Lung (tissue), 12 donors: ENCODE data around the gene STRADB. TPM values are rescaled to one million over a fixed set of nuclear protein-coding genes. Genes with fewer than 3 reads are reported as not detected.
A peak's percentile ranks its signal among the peaks of the same experiment; 100 is the strongest.
"Not testable (repeated sequence)": the region's sequence is repeated elsewhere in the genome, so short reads cannot be mapped to it uniquely, and the experiment has no call there.

Experiments used
- ATAC-seq: fragments of 200-7000 bp; cut with Tn5 transposase; one replicate; pipeline ENCODE4 v1.9.1; 2020; ENCODE audit warnings: moderate number of reproducible peaks; ENCODE audit not compliant: insufficient read depth, low FRiP score
- DNase-seq, 3 donors: peaks; one replicate each; pipeline ENCODE4 v3.0.0-alpha.2; 2013 to 2017
- H3K27ac ChIP-seq, 2 donors: one replicate each; pipeline ENCODE4 v1.5.1; 2013; ENCODE audit warnings: mild to moderate bottlenecking in 2 of 2, moderate library complexity in 2 of 2, control low read depth in 1 of 2, inconsistent platforms in 1 of 2, low read depth in 1 of 2, low read length in 1 of 2
- H3K27me3 ChIP-seq, 3 donors: one replicate each; pipeline ENCODE4 v1.5.1; 2013; ENCODE audit warnings: low read length in 2 of 3; ENCODE audit not compliant: control insufficient read depth in 3 of 3, insufficient read depth in 3 of 3
- H3K36me3 ChIP-seq, 4 donors: one replicate each; pipeline ENCODE4 v1.5.1; 2013; ENCODE audit warnings: low read length in 4 of 4, mild to moderate bottlenecking in 1 of 4, moderate library complexity in 1 of 4; ENCODE audit not compliant: control insufficient read depth in 4 of 4, insufficient read depth in 4 of 4
- H3K4me1 ChIP-seq, 5 donors: one replicate each; pipeline ENCODE4 v1.5.1; 2013; ENCODE audit warnings: low read length in 5 of 5, mild to moderate bottlenecking in 2 of 5, moderate library complexity in 1 of 5; ENCODE audit not compliant: control insufficient read depth in 5 of 5, insufficient read depth in 5 of 5
- H3K4me3 ChIP-seq: one replicate; pipeline ENCODE4 v1.5.1; 2013; ENCODE audit warnings: mild to moderate bottlenecking, control low read depth, moderate library complexity
- H3K9ac ChIP-seq, 2 donors: one replicate each; pipeline ENCODE4 v1.5.1; 2013; ENCODE audit warnings: low read length in 2 of 2, control low read depth in 1 of 2; ENCODE audit not compliant: insufficient read depth in 1 of 2
- H3K9me3 ChIP-seq, 4 donors: one replicate each; pipeline ENCODE4 v1.5.1; 2013; ENCODE audit warnings: low read length in 3 of 4, mild to moderate bottlenecking in 1 of 4, moderate library complexity in 1 of 4; ENCODE audit not compliant: control insufficient read depth in 4 of 4, insufficient read depth in 3 of 4
- WGBS, 2 donors: extraction: QIAGEN DNeasy Blood & Tissue Kit; methylation state at CpG; one replicate each; pipeline ENCODE4 v1.1.7; 2013; 5-methylcytosine and 5-hydroxymethylcytosine counted together
- polyA plus RNA-seq, 2 donors: library from polyadenylated mRNA; stranded (reverse); fragments of 200-250 nt; gene quantifications; one replicate each; pipeline ENCODE4 v1.2.1, GENCODE V29; 2013
- total RNA-seq, 2 donors: library from RNA; depleted of rRNA in 1 of 2; stranded (reverse); fragments of >200 nt in 1 of 2; gene quantifications; one replicate each; pipeline ENCODE4 v1.2.1, GENCODE V29; 2014 to 2021
- TF ChIP-seq, protein P1 (sequence below): IDR thresholded peaks from 2 replicates; pipeline ENCODE4 v1.5.1; 2012; ENCODE audit warnings: mild to moderate bottlenecking; ENCODE audit errors: control extremely low read depth, extremely low read depth
- donor health status: control.
- donor health status: control.
- donor health status: Bipolar disorder and iron deficiency.
- donor health status: healthy.
- donor health status: DM: yes; HTN: yes; CAD: no.

STRADB gene
- total and polyA plus RNA-seq, 4 donors: 10.3 to 58.6 (median 16.8) TPM

GRCh38 chr2:201472411-201472810 lies 20.9 kb downstream of the STRADB start:
- ATAC-seq: no peak
- H3K4me1 ChIP-seq: peaks cover 0 to 5% (median 0%) of the 10 kb centered on the region in 5 donors
- DNase-seq: no peak
- no peaks in the 10 kb centered on the region for H3K27me3 ChIP-seq
- TF ChIP-seq, protein P1, sequence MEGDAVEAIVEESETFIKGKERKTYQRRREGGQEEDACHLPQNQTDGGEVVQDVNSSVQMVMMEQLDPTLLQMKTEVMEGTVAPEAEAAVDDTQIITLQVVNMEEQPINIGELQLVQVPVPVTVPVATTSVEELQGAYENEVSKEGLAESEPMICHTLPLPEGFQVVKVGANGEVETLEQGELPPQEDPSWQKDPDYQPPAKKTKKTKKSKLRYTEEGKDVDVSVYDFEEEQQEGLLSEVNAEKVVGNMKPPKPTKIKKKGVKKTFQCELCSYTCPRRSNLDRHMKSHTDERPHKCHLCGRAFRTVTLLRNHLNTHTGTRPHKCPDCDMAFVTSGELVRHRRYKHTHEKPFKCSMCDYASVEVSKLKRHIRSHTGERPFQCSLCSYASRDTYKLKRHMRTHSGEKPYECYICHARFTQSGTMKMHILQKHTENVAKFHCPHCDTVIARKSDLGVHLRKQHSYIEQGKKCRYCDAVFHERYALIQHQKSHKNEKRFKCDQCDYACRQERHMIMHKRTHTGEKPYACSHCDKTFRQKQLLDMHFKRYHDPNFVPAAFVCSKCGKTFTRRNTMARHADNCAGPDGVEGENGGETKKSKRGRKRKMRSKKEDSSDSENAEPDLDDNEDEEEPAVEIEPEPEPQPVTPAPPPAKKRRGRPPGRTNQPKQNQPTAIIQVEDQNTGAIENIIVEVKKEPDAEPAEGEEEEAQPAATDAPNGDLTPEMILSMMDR: no peak
- H3K9ac ChIP-seq: no peak overlapping the region
- H3K36me3 ChIP-seq: peaks cover 7 to 61% (median 26%) of the 10 kb centered on the region in 4 donors
- H3K9me3 ChIP-seq: no peaks in the 10 kb centered on the region
- H3K27ac ChIP-seq: no peak overlapping the region
- 87 to 92% methylated on average over 3 of the region's 3 CpGs for WGBS, 2 donors
- no peak overlapping the region for H3K4me3 ChIP-seq

- no peak overlapping the region for H3K4me3 ChIP-seq
- H3K36me3 ChIP-seq: peaks cover 4 to 18% (median 12%) of the 10 kb centered on the region in 4 donors
- DNase-seq (no peak), ATAC-seq (no peak)
- H3K9ac ChIP-seq: no peak overlapping the region
- no peak overlapping the region for H3K27ac ChIP-seq
- 96% methylated on average over 4 of the region's 4 CpGs for WGBS, 2 donors
- TF ChIP-seq, protein P1: no peak
- peaks cover 0 to 4% (median 0%) of the 10 kb centered on the region in 4 donors for H3K9me3 ChIP-seq
- no peaks in the 10 kb centered on the region for H3K4me1 ChIP-seq
- no peaks in the 10 kb centered on the region for H3K27me3 ChIP-seq
These were observed 31.0 kb downstream of the STRADB start for GRCh38 chr2:201482543-201482942.

DNA sequence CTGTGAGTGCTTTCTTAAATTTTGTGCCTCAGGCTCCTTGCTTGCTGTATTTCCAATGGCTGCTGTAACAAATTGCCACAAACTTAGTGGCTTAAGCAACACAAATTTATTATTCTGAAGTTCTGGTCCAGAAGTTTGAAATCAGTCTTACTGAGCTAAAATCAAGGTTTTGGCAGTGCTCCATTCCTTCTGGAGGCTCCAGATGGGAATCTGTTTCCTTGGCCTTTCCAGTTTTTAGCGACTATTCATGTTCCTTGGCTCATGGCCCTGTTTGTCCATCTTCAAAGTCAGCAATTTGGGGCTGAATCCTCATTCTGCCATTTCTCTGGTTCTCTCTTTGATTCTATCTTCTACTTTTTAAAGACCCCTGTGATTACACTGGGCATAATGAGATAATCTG lies 31.8 kb downstream of the STRADB start:
- Histone ChIP-seq H3K27me3 (no peaks in the 10 kb centered on the region), H3K9me3 (peaks cover 0 to 4% (median 0%) of the 10 kb centered on the region in 4 donors), H3K4me3 (no peak overlapping the region), H3K27ac (no peak overlapping the region), H3K36me3 (peaks cover 2 to 16% (median 11%) of the 10 kb centered on the region in 4 donors), H3K4me1 (no peaks in the 10 kb centered on the region), H3K9ac (no peak overlapping the region)
- WGBS, 2 donors: 0 to 29% methylated on average over 1 of the region's 1 CpG
- DNase-seq: peak in 2 of 3 donors; percentile 3 to 16
- TF ChIP-seq, protein P1: no peak
- ATAC-seq: no peak

DNA sequence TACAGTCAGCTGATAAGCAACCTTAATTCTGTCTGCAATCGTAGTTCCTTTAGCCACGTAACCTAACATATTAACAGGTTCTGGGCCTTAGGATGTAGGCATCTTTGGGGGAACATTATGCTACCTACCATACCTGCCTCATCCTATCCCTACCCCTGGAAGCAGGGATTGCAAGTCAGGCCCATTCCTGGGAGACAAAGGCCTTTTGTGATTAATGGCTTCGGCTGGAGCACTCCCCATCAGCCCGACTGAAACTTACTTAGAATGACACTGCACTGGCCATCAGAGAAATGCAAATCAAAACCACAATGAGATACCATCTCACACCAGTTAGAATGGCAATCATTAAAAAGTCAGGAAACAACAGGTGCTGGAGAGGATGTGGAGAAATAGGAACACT lies 32.2 kb downstream of the STRADB start:
- not testable (repeated sequence) for H3K27me3 ChIP-seq, ATAC-seq, DNase-seq, H3K4me3 ChIP-seq, H3K4me1 ChIP-seq, H3K9me3 ChIP-seq, H3K9ac ChIP-seq, H3K27ac ChIP-seq
- H3K36me3 ChIP-seq: peaks cover 2 to 16% (median 10%) of the 10 kb centered on the region in 4 donors
- 92 to 93% methylated on average over 4 of the region's 4 CpGs for WGBS, 2 donors
